Daoy (cell line): Measurements from ENCODE around the gene MALSU1. TPM values are rescaled to one million over a fixed set of nuclear protein-coding genes. Genes with fewer than 3 reads are reported as not detected.
"Not testable (repeated sequence)": the region's sequence is repeated elsewhere in the genome, so short reads cannot be mapped to it uniquely, and the experiment has no call there.

Experiments used
- DNase-seq: peaks from one replicate; pipeline ENCODE4 v3.0.0-alpha.2; 2015; ENCODE audit warnings: low read depth
- total RNA-seq: library from RNA; depleted of rRNA; stranded (reverse); fragments of >200 nt; shearing (Covaris generic); gene quantifications from 2 replicates; pipeline ENCODE4 v1.2.3, GENCODE V29; 2014

MALSU1 gene
- total RNA-seq, 1 experiment from 2014 or later, result 146 TPM

DNA sequence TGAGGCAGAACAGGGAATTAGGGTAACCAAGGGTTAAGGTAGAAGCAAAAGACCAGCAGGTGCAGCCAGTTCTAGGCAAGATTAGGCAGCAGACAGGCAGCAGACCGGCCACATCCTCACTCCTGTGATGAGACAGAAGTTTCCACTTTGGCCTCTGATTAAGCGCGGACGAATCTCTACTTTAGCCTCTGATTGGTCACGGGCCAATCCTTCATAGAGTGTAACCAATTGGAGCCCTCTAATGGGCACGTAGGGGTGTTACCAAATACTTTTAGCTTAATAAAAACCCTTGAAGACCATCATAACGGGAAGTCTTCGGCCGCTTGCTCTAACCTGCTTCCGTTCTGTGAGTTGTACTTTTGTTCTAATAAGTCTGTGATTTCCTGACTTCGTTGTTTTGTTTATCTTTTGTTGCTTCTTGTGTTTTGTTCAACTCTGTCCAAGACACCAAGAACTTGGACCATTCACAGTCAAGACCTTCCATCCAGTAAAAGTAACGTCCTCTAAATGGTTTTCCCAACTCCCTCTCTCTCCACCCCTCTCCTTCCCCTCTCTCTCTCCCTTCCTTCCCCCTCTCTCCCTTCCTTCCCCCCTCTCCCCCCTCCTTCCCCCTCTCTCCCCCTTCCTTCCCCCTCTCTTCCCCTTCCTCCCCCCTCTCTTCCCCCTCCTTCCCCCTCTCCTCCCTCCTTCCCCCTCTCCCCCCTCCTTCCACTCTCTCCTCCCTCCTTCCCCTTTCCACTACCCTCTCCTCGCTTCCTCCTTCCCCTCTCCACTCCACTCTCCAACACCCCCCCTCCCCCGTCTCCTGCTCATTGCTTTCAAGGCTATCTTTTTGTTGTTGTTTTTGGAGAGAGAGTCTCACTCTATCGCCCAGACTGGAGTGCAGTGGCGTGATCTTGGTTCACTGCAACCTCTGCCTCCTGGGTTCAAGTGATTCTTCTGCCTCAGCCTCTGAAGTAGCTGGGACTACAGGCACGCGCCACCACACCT lies 13.2 kb upstream of the MALSU1 start:
- DNase-seq, result no peak

GRCh38 chr7:23287612-23288011 lies 11.5 kb upstream of the MALSU1 start:
- DNase-seq, result no peak

GRCh38 chr7:23290993-23291392 lies 8.1 kb upstream of the MALSU1 start:
- no peak for DNase-seq

DNA sequence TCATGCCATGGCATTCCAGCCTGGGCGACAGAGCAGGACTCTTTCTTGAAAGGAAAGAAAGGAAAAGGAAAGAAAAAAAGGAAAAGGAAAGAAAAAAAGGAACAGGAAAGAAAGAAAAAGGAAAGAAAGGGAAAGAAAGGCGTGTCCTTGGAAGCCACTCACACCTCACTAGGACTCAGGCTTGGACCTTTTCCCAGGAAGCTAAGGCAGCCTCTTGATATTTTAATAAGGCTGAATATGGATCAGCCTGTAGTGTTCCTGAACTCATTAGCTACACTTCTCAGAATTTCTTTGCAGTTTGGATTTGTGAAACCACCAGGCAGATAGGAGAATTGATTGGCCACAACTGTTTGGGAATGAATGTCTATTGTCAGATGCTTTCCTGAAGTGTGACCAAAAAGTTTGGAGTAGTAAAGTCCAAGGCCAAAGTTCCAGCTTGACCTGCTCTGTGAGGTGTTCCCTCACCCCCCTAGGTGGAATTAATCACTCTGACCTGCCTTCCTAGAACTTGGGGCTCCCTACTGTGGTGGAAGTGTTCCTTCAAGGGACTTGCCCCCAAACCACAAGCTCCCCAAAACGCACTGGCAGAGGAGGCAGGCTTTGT lies 7.1 kb upstream of the MALSU1 start:
- no peak for DNase-seq

GRCh38 chr7:23292623-23293022 lies 6.5 kb upstream of the MALSU1 start:
- DNase-seq, result no peak

- DNase-seq, result no peak
These were observed 5.6 kb upstream of the MALSU1 start for GRCh38 chr7:23293500-23294073.

DNA sequence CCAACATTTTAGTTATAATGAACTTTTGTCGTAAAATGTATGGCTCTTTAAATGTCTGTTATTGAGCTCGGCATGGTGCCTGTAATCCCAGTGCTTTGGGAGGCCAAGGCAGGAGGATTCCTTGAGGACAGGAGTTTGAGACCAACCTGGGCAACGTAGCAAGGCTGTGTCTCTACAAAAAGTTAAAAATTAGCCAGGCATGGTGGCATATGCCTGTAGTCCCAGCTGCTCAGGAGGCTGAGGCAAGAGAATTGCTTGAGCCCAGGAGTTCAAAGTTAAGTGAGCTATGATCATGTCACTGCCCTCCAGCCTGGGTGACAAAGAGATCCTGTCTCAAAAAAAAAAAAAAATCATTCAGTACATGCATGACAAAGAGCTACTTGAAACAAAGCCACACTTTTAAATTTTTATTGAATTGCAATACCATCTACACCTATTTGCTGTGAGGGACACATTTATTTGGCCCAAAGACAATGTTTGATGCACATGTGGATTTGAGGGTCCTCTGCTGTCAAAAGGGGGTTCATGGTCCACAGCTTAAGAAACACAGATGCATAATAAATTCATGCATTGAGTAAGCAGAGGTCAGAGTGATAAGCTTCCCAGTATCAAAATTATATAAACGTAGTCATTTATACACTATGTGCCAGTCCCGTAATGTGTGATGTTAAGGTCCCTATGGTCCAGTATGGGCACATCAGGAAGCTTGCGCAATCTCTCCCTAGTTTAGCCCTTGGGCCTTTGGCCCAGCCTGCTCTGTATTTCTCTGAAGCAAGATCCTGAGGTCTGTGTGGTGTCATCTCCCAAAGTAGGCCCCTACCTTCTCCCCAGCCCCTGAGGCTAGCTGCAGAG lies 4.4 kb upstream of the MALSU1 start:
- no peak for DNase-seq

DNA sequence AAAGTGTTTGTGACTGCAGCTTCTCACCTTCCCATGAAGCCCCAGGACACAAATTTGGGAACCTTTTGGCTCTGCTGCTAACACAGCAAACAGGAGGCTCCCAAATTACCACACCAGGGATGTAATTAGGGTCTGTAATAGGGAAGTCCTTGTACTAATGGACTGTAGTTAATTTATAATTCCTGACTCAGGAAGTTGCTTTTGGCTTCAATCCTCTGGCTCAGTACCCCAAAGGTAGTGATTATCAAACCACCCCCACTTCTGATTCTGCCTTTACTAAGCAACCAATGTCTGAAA lies 3.8 kb upstream of the MALSU1 start:
- DNase-seq, result no peak

DNA sequence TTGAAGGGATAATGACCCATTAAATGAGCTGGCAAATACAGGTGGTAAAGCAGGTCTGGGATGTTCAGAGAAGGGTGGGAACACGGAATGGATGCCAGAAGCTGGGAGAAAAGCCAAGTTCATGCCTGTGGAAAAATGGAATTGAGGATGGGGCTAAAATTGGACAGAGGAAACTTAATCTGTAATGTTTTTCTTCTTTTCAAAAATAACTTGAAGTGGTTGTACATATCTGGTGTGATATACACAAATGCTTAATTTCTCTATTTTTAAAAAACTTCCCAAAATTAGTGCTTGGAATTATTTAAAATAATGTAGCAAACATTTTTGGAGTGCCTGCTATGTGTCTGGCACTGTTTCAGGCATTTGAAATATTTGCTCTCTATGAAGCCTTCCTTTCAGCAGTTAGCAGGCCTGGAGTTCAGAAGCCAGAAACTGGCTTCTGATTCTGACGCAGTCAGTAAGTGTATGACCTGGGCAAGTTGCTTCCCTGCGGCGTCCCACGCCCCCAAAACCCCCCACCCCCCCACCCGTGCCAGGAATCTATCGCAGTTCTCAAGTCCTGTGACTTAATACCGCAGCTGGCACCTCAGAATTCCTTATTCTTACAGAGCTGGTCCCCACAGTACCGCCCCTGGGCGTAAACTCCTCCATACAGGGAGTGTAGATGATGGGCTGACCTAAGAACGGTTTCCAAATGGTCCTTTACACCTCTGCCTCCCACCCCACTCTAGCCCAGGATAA lies 828 bp upstream of the MALSU1 start:
- no peak for DNase-seq

- DNase-seq, result peak; percentile 54
These were observed 696 bp downstream of the MALSU1 start for GRCh38 chr7:23299770-23300300.

- no peak for DNase-seq
These were observed 7.9 kb downstream of the MALSU1 start for GRCh38 chr7:23306936-23307521.

- no peak for DNase-seq
These were observed 9.6 kb downstream of the MALSU1 start for GRCh38 chr7:23308754-23309153.

- DNase-seq, result not testable (repeated sequence)
These were observed 13.0 kb downstream of the MALSU1 start for GRCh38 chr7:23312141-23312540.

DNA sequence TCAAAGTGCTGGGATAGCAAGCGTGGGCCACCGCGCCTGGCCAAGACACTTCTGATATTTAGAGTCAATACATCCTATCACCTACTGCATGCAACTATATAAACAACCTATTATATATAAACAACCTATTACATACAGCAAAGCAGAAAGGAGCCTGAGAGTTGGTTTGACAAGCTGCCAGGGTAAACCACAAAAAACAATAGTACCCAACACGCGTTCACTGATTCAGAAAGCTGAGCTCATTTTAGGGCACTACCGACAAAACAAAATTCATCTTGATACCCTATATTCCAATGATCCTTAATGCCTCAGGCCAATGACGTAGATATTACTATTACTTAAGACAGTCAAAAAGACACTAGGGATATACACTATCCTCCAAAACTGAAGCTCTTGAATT lies 16.2 kb downstream of the MALSU1 start:
- DNase-seq, result peak; percentile 60

DNA sequence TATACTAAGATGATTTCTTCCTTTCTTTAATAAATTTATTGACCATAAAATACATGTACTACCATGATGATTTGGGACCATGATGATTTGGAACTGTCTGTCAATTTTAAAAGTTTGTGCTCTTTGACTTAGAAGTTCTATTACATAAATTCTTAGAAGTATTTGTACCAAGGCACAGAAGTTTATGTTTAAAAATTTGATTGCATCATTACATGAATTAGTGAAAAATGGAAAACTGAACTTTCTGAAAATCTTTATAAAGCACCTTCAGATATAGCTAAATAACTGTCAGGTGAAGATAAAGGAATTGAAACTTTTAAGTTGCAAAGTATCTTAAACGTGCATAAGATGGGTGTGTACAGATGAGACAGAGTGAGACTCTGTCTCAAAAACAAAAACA lies 32.0 kb downstream of the MALSU1 start:
- no peak for DNase-seq

GRCh38 chr7:23332193-23332592 lies 33.1 kb downstream of the MALSU1 start:
- DNase-seq, result no peak

DNA sequence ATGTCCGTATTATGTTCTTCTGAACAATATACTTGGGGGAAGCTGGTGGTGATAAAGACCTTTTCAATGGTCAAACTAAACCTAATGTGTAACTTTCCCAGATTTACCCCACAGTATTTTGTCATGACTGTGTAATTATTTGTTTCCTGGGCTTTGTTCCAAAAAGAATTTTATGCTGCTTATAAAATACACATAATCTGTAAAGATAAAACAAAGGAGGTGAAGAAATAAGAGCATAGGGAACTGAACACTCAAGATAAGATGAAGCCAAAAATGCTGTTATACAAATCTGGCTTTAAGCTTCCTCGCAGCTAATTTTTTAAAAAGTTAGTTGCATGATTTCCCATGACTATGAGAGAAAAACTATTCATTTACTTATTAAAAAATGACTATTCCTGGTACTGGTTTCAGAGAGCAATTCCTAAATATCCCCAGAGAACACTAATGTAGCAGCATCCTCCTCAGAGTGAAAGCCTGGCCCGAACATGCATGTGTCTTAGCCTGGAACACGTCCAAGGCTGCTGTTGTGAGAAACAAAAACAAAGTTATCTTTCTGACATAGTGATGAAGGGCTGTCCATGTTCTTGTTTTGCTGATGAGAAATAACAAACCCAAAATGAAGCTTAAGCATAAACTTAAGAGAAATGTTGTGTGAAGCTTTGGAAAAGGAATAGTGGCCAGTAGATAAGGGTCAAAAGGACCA lies 33.9 kb downstream of the MALSU1 start:
- DNase-seq, result peak; percentile 67

- peak; percentile 92 for DNase-seq
These were observed 34.6 kb downstream of the MALSU1 start for GRCh38 chr7:23333671-23334246.

DNA sequence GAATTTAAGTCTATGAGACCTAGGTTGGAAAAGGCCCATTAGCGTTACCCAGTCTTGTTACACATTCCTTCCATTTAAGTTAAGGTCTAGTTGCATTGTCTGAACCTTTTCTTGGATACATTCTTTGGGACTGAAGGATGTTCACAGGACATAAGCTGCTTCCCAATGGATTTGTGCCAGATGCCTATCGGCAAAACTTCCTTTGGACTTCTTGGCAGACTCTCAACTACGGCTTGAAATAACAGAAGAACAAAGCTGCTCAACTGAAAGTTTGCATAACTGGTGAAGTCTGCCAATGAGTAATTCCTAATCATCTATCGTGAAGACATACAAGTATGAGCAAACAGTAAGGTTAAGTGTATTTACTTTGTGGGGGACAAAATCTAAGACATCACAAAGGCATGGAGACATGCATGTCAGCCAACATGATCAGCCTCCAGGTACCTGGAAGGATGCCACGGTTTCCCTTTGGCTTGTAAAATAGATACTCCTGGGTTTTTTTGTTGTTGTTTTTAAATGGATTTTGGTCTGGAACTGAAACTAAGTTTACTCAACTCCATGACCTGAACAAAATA lies 35.4 kb downstream of the MALSU1 start:
- peak; percentile 97 for DNase-seq
